SK-N-MC (cell line): ENCODE data around the gene CFTR.

Source experiments
- EZH2 ChIP-seq: fragments of 200-600 bp; sonication (generic); IDR thresholded peaks from one replicate; pipeline ENCODE4 v1.6.1; 2017; ENCODE audit warnings: antibody characterized with exemption
- POLR2AphosphoS5 ChIP-seq: IDR thresholded peaks from 2 replicates; pipeline ENCODE4 v1.6.1; 2012; ENCODE audit warnings: mild to moderate bottlenecking, low read depth, low read length, borderline replicate concordance

DNA sequence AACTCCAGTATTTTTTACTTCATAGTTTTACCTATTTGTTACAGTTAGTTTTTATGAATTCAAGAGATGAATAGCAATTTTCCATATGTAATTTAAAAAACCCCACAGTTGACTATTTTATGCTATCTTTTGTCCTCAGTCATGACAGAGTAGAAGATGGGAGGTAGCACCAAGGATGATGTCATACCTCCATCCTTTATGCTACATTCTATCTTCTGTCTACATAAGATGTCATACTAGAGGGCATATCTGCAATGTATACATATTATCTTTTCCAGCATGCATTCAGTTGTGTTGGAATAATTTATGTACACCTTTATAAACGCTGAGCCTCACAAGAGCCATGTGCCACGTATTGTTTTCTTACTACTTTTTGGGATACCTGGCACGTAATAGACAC, 184.2 kb downstream of the CFTR start:
- TF ChIP-seq POLR2AphosphoS5: no peak
- no peak for TF ChIP-seq EZH2
